Neural cell (in vitro differentiated cells): ENCODE measurements around the gene LRRK1. TPM values are rescaled to one million over a fixed set of nuclear protein-coding genes. Genes with fewer than 3 reads are reported as not detected.

Experiments
- H2AFZ ChIP-seq: fragments of 200-600, 300-800 bp; sonication (generic), shearing (Covaris generic); 2 replicates; pipeline ENCODE4 v1.6.0; 2014; ENCODE audit warnings: low read depth, mild to moderate bottlenecking, antibody characterized with exemption, low read length, moderate library complexity
- H3F3A ChIP-seq: fragments of 200-600 bp; shearing (Covaris generic); 2 replicates; pipeline ENCODE4 v1.6.1; 2016; ENCODE audit warnings: mild to moderate bottlenecking, moderate library complexity, mixed read lengths, antibody characterized with exemption, low read length; ENCODE audit not compliant: insufficient read depth, poor library complexity, severe bottlenecking
- H3K27ac ChIP-seq: fragments of 200-600, 300-800 bp; sonication (generic), shearing (Covaris generic); 2 replicates; pipeline ENCODE4 v1.5.1; 2014; ENCODE audit warnings: mild to moderate bottlenecking, low read length, moderate library complexity
- H3K27me3 ChIP-seq: fragments of 300-800, 200-600 bp; sonication (generic), shearing (Covaris generic); 2 replicates; pipeline ENCODE4 v1.6.0; 2014; ENCODE audit warnings: mild to moderate bottlenecking, low read depth, low read length, moderate library complexity; ENCODE audit not compliant: insufficient read depth
- H3K36me3 ChIP-seq: fragments of 300-800, 200-600 bp; sonication (generic), shearing (Covaris generic); 2 replicates; pipeline ENCODE4 v1.5.1; 2014; ENCODE audit warnings: mild to moderate bottlenecking, antibody characterized with exemption, low read length, moderate library complexity; ENCODE audit not compliant: insufficient read depth
- H3K4me2 ChIP-seq: fragments of 300-800, 200-600 bp; sonication (generic), shearing (Covaris generic); 2 replicates; pipeline ENCODE4 v1.6.0; 2014; ENCODE audit warnings: mild to moderate bottlenecking, low read length
- H3K4me3 ChIP-seq: fragments of 300-800, 200-600 bp; sonication (generic), shearing (Covaris generic); 2 replicates; pipeline ENCODE4 v1.5.1; 2014; ENCODE audit warnings: mild to moderate bottlenecking, low read length, moderate library complexity
- H3K79me2 ChIP-seq: fragments of 200-600 bp; shearing (Covaris generic); replicated peaks from 2 replicates; pipeline ENCODE4 v1.6.0; 2014; ENCODE audit warnings: mild to moderate bottlenecking, low read length, moderate library complexity; ENCODE audit not compliant: insufficient read depth
- H3K9ac ChIP-seq: fragments of 300-800, 200-600 bp; sonication (generic), shearing (Covaris generic); 2 replicates; pipeline ENCODE4 v1.6.1; 2016; ENCODE audit warnings: mild to moderate bottlenecking, low read length, mixed read lengths
- H3K9me2 ChIP-seq: fragments of 200-600 bp; shearing (Covaris generic); 2 replicates; pipeline ENCODE4 v1.6.1; 2016; ENCODE audit warnings: mild to moderate bottlenecking, low read length, mixed read lengths; ENCODE audit not compliant: insufficient read depth
- H3K9me3 ChIP-seq: fragments of 200-600, 300-800 bp; sonication (generic), shearing (Covaris generic); 2 replicates; pipeline ENCODE4 v1.6.1; 2016; ENCODE audit warnings: mild to moderate bottlenecking, mixed run types, low read length, moderate library complexity, mixed read lengths
- H4K20me1 ChIP-seq: fragments of 200-600 bp; shearing (Covaris generic); 2 replicates; pipeline ENCODE4 v1.6.1; 2016; ENCODE audit warnings: mild to moderate bottlenecking, mixed run types; ENCODE audit not compliant: insufficient read depth
- CTCF ChIP-seq: fragments of 450-650 bp; IDR thresholded peaks from 2 replicates; pipeline ENCODE4 v1.5.1; 2014; ENCODE audit warnings: antibody characterized with exemption, mild to moderate bottlenecking, moderate library complexity; ENCODE audit not compliant: poor library complexity, severe bottlenecking
- EP300 ChIP-seq: fragments of 450-650 bp; conservative IDR thresholded peaks from 2 replicates; pipeline ENCODE4 v1.6.1; 2014; ENCODE audit warnings: antibody characterized with exemption, mild to moderate bottlenecking, moderate library complexity; ENCODE audit not compliant: poor library complexity, severe bottlenecking
- EZH2 ChIP-seq: fragments of 200-600, 300-800 bp; shearing (Covaris generic), sonication (generic); IDR thresholded peaks from 2 replicates; pipeline ENCODE4 v1.6.1; 2014; ENCODE audit warnings: antibody characterized with exemption, low read length, borderline replicate concordance, mild to moderate bottlenecking; ENCODE audit not compliant: insufficient read depth, poor library complexity, severe bottlenecking
- MXI1 ChIP-seq: fragments of 450-650 bp; conservative IDR thresholded peaks from 2 replicates; pipeline ENCODE4 v1.6.1; 2014; ENCODE audit warnings: antibody characterized with exemption, mild to moderate bottlenecking; ENCODE audit not compliant: poor library complexity, severe bottlenecking
- POLR2AphosphoS5 ChIP-seq: IDR thresholded peaks from 2 replicates; pipeline ENCODE4 v1.6.1; 2012
- RAD21 ChIP-seq: fragments of 450-650 bp; conservative IDR thresholded peaks from 2 replicates; pipeline ENCODE4 v1.6.1; 2014; ENCODE audit warnings: antibody characterized with exemption, mild to moderate bottlenecking, moderate library complexity
- REST ChIP-seq: IDR thresholded peaks from 2 replicates; pipeline ENCODE4 v1.6.1; 2012; ENCODE audit warnings: borderline replicate concordance
- SMC3 ChIP-seq: fragments of 450-650 bp; conservative IDR thresholded peaks from 2 replicates; pipeline ENCODE4 v1.6.1; 2014; ENCODE audit warnings: antibody characterized with exemption, mild to moderate bottlenecking, moderate library complexity; ENCODE audit not compliant: poor library complexity
- TAF1 ChIP-seq: IDR thresholded peaks from 2 replicates; pipeline ENCODE4 v1.6.1; 2012; ENCODE audit warnings: low read depth
- polyA plus RNA-seq: library from polyadenylated mRNA; depleted of rRNA; stranded (reverse); fragments of >200 nt; gene quantifications from 2 replicates; pipeline ENCODE4 v1.2.3, GENCODE V29; 2014

Gene LRRK1
- polyA plus RNA-seq, 1 donor from 2014 or later, result 0.06 TPM

GRCh38 chr15:101024073-101024695 lies 105.0 kb downstream of the LRRK1 start:
- no peaks in the 10 kb centered on the region for H3K79me2 ChIP-seq
- H3K27me3 ChIP-seq, result no peaks in the 10 kb centered on the region
- H3K9me3 ChIP-seq, result no peaks in the 10 kb centered on the region
- H2AFZ ChIP-seq, result no peak overlapping the region
- H3K36me3 ChIP-seq, result no peaks in the 10 kb centered on the region
- TF ChIP-seq REST (no peak), POLR2AphosphoS5 (no peak), RAD21 (no peak), EZH2 (no peak), MXI1 (no peak), TAF1 (no peak), EP300 (no peak), SMC3 (no peak), CTCF (no peak)
- no peak overlapping the region for H3K9ac ChIP-seq
- H4K20me1 ChIP-seq, result no peaks in the 10 kb centered on the region
- no peak overlapping the region for H3K27ac ChIP-seq
- no peaks in the 10 kb centered on the region for H3K9me2 ChIP-seq
- H3K4me3 ChIP-seq, result no peak overlapping the region
- H3F3A ChIP-seq, result no peaks in the 10 kb centered on the region
- H3K4me2 ChIP-seq, result no peak overlapping the region

GRCh38 chr15:101024706-101025500 lies 105.7 kb downstream of the LRRK1 start:
- no peak overlapping the region for H3K27ac ChIP-seq
- TF ChIP-seq TAF1 (no peak), SMC3 (no peak), EP300 (no peak), REST (no peak), MXI1 (no peak), RAD21 (no peak), POLR2AphosphoS5 (no peak), EZH2 (no peak), CTCF (no peak)
- no peaks in the 10 kb centered on the region for H3K9me2 ChIP-seq
- H3K9me3 ChIP-seq, result no peaks in the 10 kb centered on the region
- no peak overlapping the region for H3K9ac ChIP-seq
- H3K79me2 ChIP-seq, result no peaks in the 10 kb centered on the region
- H3K4me3 ChIP-seq, result no peak overlapping the region
- no peak overlapping the region for H2AFZ ChIP-seq
- no peaks in the 10 kb centered on the region for H3K36me3 ChIP-seq
- H3K4me2 ChIP-seq, result no peak overlapping the region
- no peaks in the 10 kb centered on the region for H4K20me1 ChIP-seq
- no peaks in the 10 kb centered on the region for H3F3A ChIP-seq
- no peaks in the 10 kb centered on the region for H3K27me3 ChIP-seq
